Renal pelvis (tissue), 4 donors: ENCODE data around the gene IQSEC1. TPM values are rescaled to one million over a fixed set of nuclear protein-coding genes. Genes with fewer than 3 reads are reported as not detected.

Experiments
- DNase-seq: peaks from one replicate; pipeline ENCODE4 v3.0.0-alpha.2; 2013
- polyA plus RNA-seq, 3 donors: library from polyadenylated mRNA; unstranded; fragments of 120-200 nt; gene quantifications; one replicate each; pipeline ENCODE4 v1.2.1, GENCODE V29; 2013; ENCODE audit not compliant: insufficient read length in 3 of 3

Gene IQSEC1
- polyA plus RNA-seq, 3 donors: 33.0 to 40.4 (median 35.6) TPM

GRCh38 chr3:12986031-12986430, 87.2 kb downstream of the IQSEC1 start:
- no peak for DNase-seq

GRCh38 chr3:12985148-12985547, 88.1 kb downstream of the IQSEC1 start:
- no peak for DNase-seq

- peak; percentile 72 for DNase-seq
These were observed 89.0 kb downstream of the IQSEC1 start for GRCh38 chr3:12984023-12984823.

- no peak for DNase-seq
These were observed 89.9 kb downstream of the IQSEC1 start for GRCh38 chr3:12983319-12983718.

- DNase-seq: no peak
These were observed 90.6 kb downstream of the IQSEC1 start for GRCh38 chr3:12982619-12983101.

GRCh38 chr3:12981306-12982275, 91.6 kb downstream of the IQSEC1 start:
- no peak for DNase-seq

GRCh38 chr3:12980596-12981290, 92.5 kb downstream of the IQSEC1 start:
- DNase-seq: no peak

GRCh38 chr3:12979947-12980487, 93.2 kb downstream of the IQSEC1 start:
- no peak for DNase-seq

GRCh38 chr3:12979151-12979946, 93.9 kb downstream of the IQSEC1 start:
- no peak for DNase-seq

GRCh38 chr3:12978682-12979081, 94.5 kb downstream of the IQSEC1 start:
- no peak for DNase-seq

- no peak for DNase-seq
These were observed 96.0 kb downstream of the IQSEC1 start for GRCh38 chr3:12977117-12977808.

GRCh38 chr3:12975748-12976522, 97.3 kb downstream of the IQSEC1 start:
- no peak for DNase-seq

GRCh38 chr3:12974819-12975218, 98.4 kb downstream of the IQSEC1 start:
- no peak for DNase-seq

- no peak for DNase-seq
These were observed 98.9 kb downstream of the IQSEC1 start for GRCh38 chr3:12974334-12974733.

- DNase-seq: no peak
These were observed 99.4 kb downstream of the IQSEC1 start for GRCh38 chr3:12973827-12974226.

GRCh38 chr3:12972781-12973702, 100.2 kb downstream of the IQSEC1 start:
- DNase-seq: no peak

GRCh38 chr3:12972043-12972442, 101.2 kb downstream of the IQSEC1 start:
- no peak for DNase-seq

- no peak for DNase-seq
These were observed 102.5 kb downstream of the IQSEC1 start for GRCh38 chr3:12970684-12971083.
